Ishikawa (cell line): ENCODE data around the gene PFAS.

ENCODE experiments used
- CEBPB ChIP-seq: IDR thresholded peaks from 2 replicates; pipeline ENCODE4 v1.6.1; 2012
- CREB1 ChIP-seq: IDR thresholded peaks from 2 replicates; pipeline ENCODE4 v1.6.1; 2012; ENCODE audit warnings: low read depth
- EP300 ChIP-seq: IDR thresholded peaks from 2 replicates; pipeline ENCODE4 v1.6.1; 2012; ENCODE audit warnings: borderline replicate concordance
- FOXM1 ChIP-seq: IDR thresholded peaks from 2 replicates; pipeline ENCODE4 v1.6.1; 2012; ENCODE audit warnings: low read depth, borderline replicate concordance
- NFIC ChIP-seq: IDR thresholded peaks from 2 replicates; pipeline ENCODE4 v1.6.1; 2012
- RAD21 ChIP-seq: IDR thresholded peaks from 2 replicates; pipeline ENCODE4 v1.6.1; 2012; ENCODE audit warnings: low read depth
- REST ChIP-seq: IDR thresholded peaks from 2 replicates; pipeline ENCODE4 v1.6.1; 2012; ENCODE audit warnings: low read depth, mild to moderate bottlenecking
- TAF1 ChIP-seq: IDR thresholded peaks from 2 replicates; pipeline ENCODE4 v1.6.1; 2012; ENCODE audit warnings: low read depth, mild to moderate bottlenecking
- TCF12 ChIP-seq: IDR thresholded peaks from 2 replicates; pipeline ENCODE4 v1.6.1; 2012; ENCODE audit warnings: low read depth
- TEAD4 ChIP-seq: IDR thresholded peaks from 2 replicates; pipeline ENCODE4 v1.6.1; 2012
- USF1 ChIP-seq: IDR thresholded peaks from 2 replicates; pipeline ENCODE4 v1.6.1; 2012
- YY1 ChIP-seq: IDR thresholded peaks from 2 replicates; pipeline ENCODE4 v1.6.1; 2012; ENCODE audit warnings: low read depth
- ZBTB7A ChIP-seq: IDR thresholded peaks from 2 replicates; pipeline ENCODE4 v1.6.1; 2012; ENCODE audit warnings: low read depth
- TF ChIP-seq, protein P1 (sequence below): IDR thresholded peaks from 2 replicates; pipeline ENCODE4 v1.6.1; 2012

Gene PFAS

DNA sequence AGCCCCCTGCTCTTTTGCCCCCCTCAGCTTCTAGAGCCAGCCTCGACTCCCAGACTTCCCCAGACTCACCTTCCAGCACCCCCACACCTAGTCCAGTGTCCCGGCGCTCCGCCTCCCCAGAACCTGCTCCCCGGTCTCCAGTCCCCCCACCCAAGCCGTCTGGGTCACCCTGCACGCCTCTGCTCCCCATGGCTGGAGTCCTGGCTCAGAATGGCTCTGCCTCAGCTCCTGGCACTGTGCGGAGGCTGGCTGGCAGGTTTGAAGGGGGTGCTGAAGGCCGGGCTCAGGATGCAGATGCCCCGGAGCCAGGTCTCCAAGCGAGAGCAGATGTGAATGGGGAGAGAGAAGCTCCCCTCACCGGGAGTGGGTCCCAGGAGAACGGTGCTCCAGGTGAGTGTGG is 63.2 kb downstream of the PFAS start:
- TF ChIP-seq FOXM1 (no peak), YY1 (no peak)

- TF ChIP-seq TAF1 = no peak
- TF ChIP-seq FOXM1 = no peak
- TF ChIP-seq, protein P1, sequence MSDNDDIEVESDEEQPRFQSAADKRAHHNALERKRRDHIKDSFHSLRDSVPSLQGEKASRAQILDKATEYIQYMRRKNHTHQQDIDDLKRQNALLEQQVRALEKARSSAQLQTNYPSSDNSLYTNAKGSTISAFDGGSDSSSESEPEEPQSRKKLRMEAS = no peak
- no peak for TF ChIP-seq ZBTB7A
- no peak for TF ChIP-seq NFIC
- no peak for TF ChIP-seq YY1
- no peak for TF ChIP-seq REST
- no peak for TF ChIP-seq CREB1
- TF ChIP-seq RAD21 = no peak
- TF ChIP-seq EP300 = no peak
- no peak for TF ChIP-seq TCF12
- no peak for TF ChIP-seq CEBPB
Measured at GRCh38 chr17:8312726-8313600, 63.9 kb downstream of the PFAS start.

GRCh38 chr17:8314797-8315763 is 66.0 kb downstream of the PFAS start:
- TF ChIP-seq FOXM1 = no peak
- no peak for TF ChIP-seq EP300
- TF ChIP-seq, protein P1 = no peak
- no peak for TF ChIP-seq USF1

DNA sequence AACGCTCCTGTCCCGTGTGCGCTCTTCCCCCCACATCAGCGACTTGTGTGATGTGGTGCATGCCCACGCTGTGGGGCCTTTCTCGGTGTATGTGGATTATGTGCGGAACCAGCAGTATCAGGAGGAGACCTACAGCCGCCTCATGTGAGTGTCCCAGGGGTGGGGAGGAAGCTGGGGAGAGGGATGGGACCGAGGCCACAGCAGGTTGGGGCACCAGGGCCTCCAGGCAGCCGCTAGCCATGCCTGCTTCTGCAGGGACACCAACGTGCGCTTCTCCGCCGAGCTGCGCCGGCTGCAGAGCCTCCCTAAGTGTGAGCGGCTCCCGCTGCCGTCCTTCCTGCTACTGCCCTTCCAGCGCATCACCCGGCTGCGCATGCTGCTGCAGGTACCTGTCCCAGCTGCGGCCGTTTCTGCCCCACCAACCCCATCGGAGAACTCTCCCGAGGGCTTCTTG is 66.7 kb downstream of the PFAS start:
- TF ChIP-seq TCF12 = no peak
- TF ChIP-seq EP300 = no peak
- no peak for TF ChIP-seq ZBTB7A
- no peak for TF ChIP-seq FOXM1
- TF ChIP-seq CEBPB = no peak
- TF ChIP-seq, protein P1 = no peak
- TF ChIP-seq TEAD4 = no peak
- TF ChIP-seq YY1 = no peak
- no peak for TF ChIP-seq TAF1

GRCh38 chr17:8318010-8318935 is 69.2 kb downstream of the PFAS start:
- TF ChIP-seq CEBPB = no peak
